WTC11 (cell line): ENCODE measurements around the gene ZFYVE26. TPM values are rescaled to one million over a fixed set of nuclear protein-coding genes. Genes with fewer than 3 reads are reported as not detected.
A peak's percentile ranks its signal among the peaks of the same experiment; 100 is the strongest.
"Not testable (repeated sequence)": the region's sequence is repeated elsewhere in the genome, so short reads cannot be mapped to it uniquely, and the experiment has no call there.

Experiments
- ATAC-seq: fragments of 200-7000 bp; cut with Tn5 transposase; 2 replicates; pipeline ENCODE4 v1.10.0; 2021; ENCODE audit warnings: mild to moderate bottlenecking, moderate library complexity
- CTCF ChIA-PET: fragments of 300-600 bp; sonication (Branson Sonifier 250); formaldehyde crosslinking; loops from one replicate; lab custom pipeline; 2021; ENCODE audit warnings: antibody characterized with exemption; lab: Charles Lee
- POLR2A ChIA-PET: fragments of 350-600 bp; sonication (Branson Sonifier 250); formaldehyde crosslinking; loops from one replicate; lab custom pipeline; 2021; ENCODE audit warnings: antibody characterized with exemption; lab: Charles Lee
- DNase-seq: peaks from one replicate; pipeline ENCODE4 v3.0.0; 2021; ENCODE audit warnings: low spot score
- H3K27ac Mint-ChIP-seq: 2 replicates; pipeline ENCODE4 v1.8.0; 2021; ENCODE audit warnings: mixed read lengths
- H3K27me3 Mint-ChIP-seq: 2 replicates; pipeline ENCODE4 v1.8.0; 2021; ENCODE audit warnings: low read depth, mild to moderate bottlenecking, moderate library complexity, mixed read lengths
- H3K36me3 Mint-ChIP-seq: 2 replicates; pipeline ENCODE4 v1.8.0; 2021; ENCODE audit warnings: mixed read lengths
- H3K4me1 Mint-ChIP-seq: 2 replicates; pipeline ENCODE4 v1.8.0; 2022; ENCODE audit warnings: mixed read lengths
- H3K4me3 Mint-ChIP-seq: 2 replicates; pipeline ENCODE4 v1.8.0; 2021; ENCODE audit warnings: mild to moderate bottlenecking, moderate library complexity, mixed read lengths
- H3K9me3 Mint-ChIP-seq: 2 replicates; pipeline ENCODE4 v1.8.0; 2021; ENCODE audit warnings: mixed read lengths
- GABPB1 ChIP-seq: sonication (generic); formaldehyde crosslinking; IDR thresholded peaks from 2 replicates; pipeline ENCODE4 v1.8.1; 2023; ENCODE audit warnings: mild to moderate bottlenecking, missing genetic modification reagents
- MXD4 ChIP-seq: fragments of 250-450 bp; sonication (Bioruptor Pico); IDR thresholded peaks from 2 replicates; pipeline ENCODE4 v1.8.0; 2021; ENCODE audit warnings: mild to moderate bottlenecking, moderate library complexity, borderline replicate concordance
- NFATC4 ChIP-seq: fragments of 250-450 bp; sonication (Bioruptor Pico); IDR thresholded peaks from 2 replicates; pipeline ENCODE4 v1.9.0; 2021; ENCODE audit warnings: mild to moderate bottlenecking
- OVOL2 ChIP-seq: fragments of 250-450 bp; sonication (Bioruptor Pico); IDR thresholded peaks from 2 replicates; pipeline ENCODE4 v1.9.0; 2021; ENCODE audit warnings: mild to moderate bottlenecking, borderline replicate concordance
- SP1 ChIP-seq: sonication (generic); formaldehyde crosslinking; conservative IDR thresholded peaks from 2 replicates; pipeline ENCODE4 v1.8.1; 2022; ENCODE audit warnings: missing genetic modification reagents
- TEAD1 ChIP-seq: sonication (generic); formaldehyde crosslinking; IDR thresholded peaks from 2 replicates; pipeline ENCODE4 v1.8.0; 2022; ENCODE audit warnings: mild to moderate bottlenecking, missing genetic modification reagents
- ZBTB21 ChIP-seq: sonication (generic); formaldehyde crosslinking; IDR thresholded peaks from 2 replicates; pipeline ENCODE4 v1.8.1; 2023; ENCODE audit warnings: mild to moderate bottlenecking, missing genetic modification reagents, borderline replicate concordance
- ZNF121 ChIP-seq: sonication (generic); formaldehyde crosslinking; IDR thresholded peaks from 2 replicates; pipeline ENCODE4 v1.8.0; 2023; ENCODE audit warnings: missing genetic modification reagents
- ZNF219 ChIP-seq: sonication (generic); formaldehyde crosslinking; IDR thresholded peaks from 2 replicates; pipeline ENCODE4 v1.8.0; 2023; ENCODE audit warnings: missing genetic modification reagents, mild to moderate bottlenecking, borderline replicate concordance
- ZNF396 ChIP-seq: fragments of 250-450 bp; sonication (Bioruptor Pico); IDR thresholded peaks from 2 replicates; pipeline ENCODE4 v1.8.0; 2021; ENCODE audit warnings: mild to moderate bottlenecking, moderate library complexity, borderline replicate concordance
- ZNF416 ChIP-seq: fragments of 250-450 bp; sonication (Bioruptor Pico); IDR thresholded peaks from 2 replicates; pipeline ENCODE4 v1.9.0; 2021; ENCODE audit warnings: mild to moderate bottlenecking, inconsistent platforms
- ZNF423 ChIP-seq: fragments of 250-450 bp; sonication (Bioruptor Pico); IDR thresholded peaks from 2 replicates; pipeline ENCODE4 v2.1.2; 2022; ENCODE audit warnings: mild to moderate bottlenecking, moderate library complexity
- ZNF671 ChIP-seq: fragments of 250-450 bp; sonication (Bioruptor Pico); IDR thresholded peaks from 2 replicates; pipeline ENCODE4 v1.8.0; 2021; ENCODE audit warnings: mild to moderate bottlenecking
- total RNA-seq: library from RNA; stranded (reverse); gene quantifications from 3 replicates; pipeline ENCODE4 v1.2.3, GENCODE V29; 2021
- TF ChIP-seq, protein P1 (sequence below): sonication (generic); formaldehyde crosslinking; IDR thresholded peaks from 2 replicates; pipeline ENCODE4 v1.8.1; 2022; ENCODE audit warnings: low read depth, missing genetic modification reagents, borderline replicate concordance
- TF ChIP-seq, protein P2 (sequence below): sonication (generic); formaldehyde crosslinking; IDR thresholded peaks from 2 replicates; pipeline ENCODE4 v1.8.1; 2023; ENCODE audit warnings: mild to moderate bottlenecking, missing genetic modification reagents
- TF ChIP-seq, protein P3 (sequence below): sonication (generic); formaldehyde crosslinking; IDR thresholded peaks from 2 replicates; pipeline ENCODE4 v1.8.1; 2023; ENCODE audit warnings: mild to moderate bottlenecking, moderate library complexity, missing genetic modification reagents
- TF ChIP-seq, protein P4 (sequence below): sonication (generic); formaldehyde crosslinking; IDR thresholded peaks from 2 replicates; pipeline ENCODE4 v1.8.1; 2022; ENCODE audit warnings: mild to moderate bottlenecking, moderate library complexity, missing genetic modification reagents

Gene ZFYVE26
- total RNA-seq, 1 experiment from 2014 or later = 25.8 TPM

DNA sequence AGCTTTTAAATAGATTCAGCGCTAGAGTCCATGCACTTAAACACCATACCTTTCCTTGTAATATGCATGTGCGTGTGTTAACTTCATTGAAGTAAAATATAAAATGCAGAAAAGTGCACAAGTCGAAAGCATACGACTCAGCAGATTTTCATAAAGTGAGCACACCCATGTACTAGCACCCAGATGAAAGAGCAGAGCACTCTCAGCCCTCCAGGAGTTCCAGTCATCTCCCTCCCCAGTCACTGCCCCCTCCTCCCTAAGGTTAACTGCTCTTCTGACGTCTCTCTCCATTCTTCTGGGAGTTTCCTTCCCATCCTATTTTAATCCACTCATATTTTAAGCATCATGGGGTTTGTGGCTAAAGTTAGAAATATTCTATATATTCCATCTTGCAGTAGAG, 94.5 kb downstream of the ZFYVE26 start (continued):
- TF ChIP-seq, protein P1, sequence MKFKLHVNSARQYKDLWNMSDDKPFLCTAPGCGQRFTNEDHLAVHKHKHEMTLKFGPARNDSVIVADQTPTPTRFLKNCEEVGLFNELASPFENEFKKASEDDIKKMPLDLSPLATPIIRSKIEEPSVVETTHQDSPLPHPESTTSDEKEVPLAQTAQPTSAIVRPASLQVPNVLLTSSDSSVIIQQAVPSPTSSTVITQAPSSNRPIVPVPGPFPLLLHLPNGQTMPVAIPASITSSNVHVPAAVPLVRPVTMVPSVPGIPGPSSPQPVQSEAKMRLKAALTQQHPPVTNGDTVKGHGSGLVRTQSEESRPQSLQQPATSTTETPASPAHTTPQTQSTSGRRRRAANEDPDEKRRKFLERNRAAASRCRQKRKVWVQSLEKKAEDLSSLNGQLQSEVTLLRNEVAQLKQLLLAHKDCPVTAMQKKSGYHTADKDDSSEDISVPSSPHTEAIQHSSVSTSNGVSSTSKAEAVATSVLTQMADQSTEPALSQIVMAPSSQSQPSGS = no peak
- TF ChIP-seq SP1 (CRISPR knock-in tag) (no peak), OVOL2 (CRISPR knock-in tag) (no peak)

DNA sequence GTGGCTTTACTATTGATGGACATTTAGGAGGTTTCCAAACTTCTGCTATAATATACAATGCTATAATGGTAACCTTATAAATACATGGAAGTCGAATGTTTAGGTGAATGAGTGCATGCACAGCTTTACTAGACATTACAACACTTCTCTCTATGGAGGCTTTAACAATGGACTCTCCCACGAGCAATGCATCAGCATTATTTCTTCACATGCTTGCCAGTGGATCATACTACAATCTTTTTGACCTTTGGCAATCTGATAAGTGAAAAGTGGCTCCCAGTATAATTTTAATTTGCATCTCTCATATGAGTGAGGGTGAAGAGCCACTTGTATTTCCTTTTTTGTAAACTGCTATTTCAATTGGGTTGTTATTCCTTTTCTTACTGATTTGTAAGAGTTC, 96.5 kb downstream of the ZFYVE26 start:
- Mint-ChIP-seq H3K27me3 (peaks cover 13% of the 10 kb centered on the region), H3K36me3 (no peaks in the 10 kb centered on the region), H3K4me1 (no peaks in the 10 kb centered on the region; the same call in 1 of the 2 replicates), H3K27ac (no peak overlapping the region), H3K4me3 (no peak overlapping the region), H3K9me3 (no peaks in the 10 kb centered on the region)
- ATAC-seq = no peak
- no peak for DNase-seq
- ChIA-PET POLR2A (no interaction called here), CTCF (no interaction called here)
- no peak for TF ChIP-seq ZNF671 (CRISPR knock-in tag)
- no peak for TF ChIP-seq ZBTB21
- no peak for TF ChIP-seq MXD4 (CRISPR knock-in tag)
- no peak for TF ChIP-seq TEAD1 (CRISPR knock-in tag)
- TF ChIP-seq, protein P2, sequence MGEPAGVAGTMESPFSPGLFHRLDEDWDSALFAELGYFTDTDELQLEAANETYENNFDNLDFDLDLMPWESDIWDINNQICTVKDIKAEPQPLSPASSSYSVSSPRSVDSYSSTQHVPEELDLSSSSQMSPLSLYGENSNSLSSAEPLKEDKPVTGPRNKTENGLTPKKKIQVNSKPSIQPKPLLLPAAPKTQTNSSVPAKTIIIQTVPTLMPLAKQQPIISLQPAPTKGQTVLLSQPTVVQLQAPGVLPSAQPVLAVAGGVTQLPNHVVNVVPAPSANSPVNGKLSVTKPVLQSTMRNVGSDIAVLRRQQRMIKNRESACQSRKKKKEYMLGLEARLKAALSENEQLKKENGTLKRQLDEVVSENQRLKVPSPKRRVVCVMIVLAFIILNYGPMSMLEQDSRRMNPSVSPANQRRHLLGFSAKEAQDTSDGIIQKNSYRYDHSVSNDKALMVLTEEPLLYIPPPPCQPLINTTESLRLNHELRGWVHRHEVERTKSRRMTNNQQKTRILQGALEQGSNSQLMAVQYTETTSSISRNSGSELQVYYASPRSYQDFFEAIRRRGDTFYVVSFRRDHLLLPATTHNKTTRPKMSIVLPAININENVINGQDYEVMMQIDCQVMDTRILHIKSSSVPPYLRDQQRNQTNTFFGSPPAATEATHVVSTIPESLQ (CRISPR knock-in tag) = no peak
- no peak for TF ChIP-seq ZNF219 (CRISPR knock-in tag)

DNA sequence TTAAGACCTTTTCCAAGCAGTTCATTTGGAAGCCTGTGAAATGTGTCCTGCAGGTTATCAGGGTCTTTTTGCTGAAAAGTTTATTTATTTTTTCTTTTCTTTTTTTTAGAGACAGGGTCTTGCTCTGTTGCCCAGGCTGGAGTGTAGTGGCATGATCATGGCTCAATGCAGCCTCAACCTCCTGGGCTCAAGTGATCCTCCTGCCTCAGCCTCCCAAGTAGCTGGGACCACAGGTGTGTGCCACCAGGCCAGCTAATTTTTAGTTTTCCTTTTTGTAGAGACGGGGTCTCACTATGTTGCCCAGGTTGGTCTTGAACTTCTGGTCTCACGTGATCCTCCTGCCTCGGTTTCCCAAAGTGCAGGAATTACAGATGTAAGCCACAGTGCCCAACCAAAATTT, 97.0 kb downstream of the ZFYVE26 start:
- H3K36me3 Mint-ChIP-seq, ATAC-seq, DNase-seq, H3K4me3 Mint-ChIP-seq, CTCF ChIA-PET, POLR2A ChIA-PET, H3K27ac Mint-ChIP-seq, H3K4me1 Mint-ChIP-seq, H3K9me3 Mint-ChIP-seq: not testable (repeated sequence)
- H3K27me3 Mint-ChIP-seq = peaks cover 13% of the 10 kb centered on the region
- 0 out of 2 replicates have a peak, but pooled peaks have one; percentile 52 for TF ChIP-seq ZNF121 (CRISPR knock-in tag)

DNA sequence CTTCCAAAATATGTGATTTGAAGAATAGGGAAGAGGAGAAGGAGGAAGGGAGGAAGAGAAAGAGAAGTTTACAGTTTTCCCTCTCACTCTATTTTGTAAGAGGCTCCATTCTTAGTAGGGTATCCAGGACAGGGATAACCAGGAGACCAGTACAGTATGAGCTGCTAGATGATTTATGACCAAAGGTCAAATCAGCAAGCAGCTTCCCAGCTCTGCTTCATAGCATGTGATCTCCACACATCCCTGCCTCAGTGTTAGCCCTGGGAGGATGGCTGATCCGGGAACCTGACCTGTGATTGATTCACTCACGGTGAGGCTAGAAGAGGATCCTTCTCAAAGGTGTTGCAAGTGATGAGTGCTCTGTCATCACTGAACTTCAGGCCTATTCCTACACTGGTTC, 98.1 kb downstream of the ZFYVE26 start:
- 0 out of 2 replicates have a peak, but pooled peaks cover 4% of the 10 kb centered on the region for H3K9me3 Mint-ChIP-seq
- H3K27ac Mint-ChIP-seq = no peak overlapping the region
- H3K36me3 Mint-ChIP-seq = no peaks in the 10 kb centered on the region
- H3K4me3 Mint-ChIP-seq = no peak overlapping the region
- ChIA-PET POLR2A (no interaction called here), CTCF (no interaction called here)
- ATAC-seq (no peak), DNase-seq (no peak)
- no peaks in the 10 kb centered on the region; the same call in 1 of the 2 replicates for H3K4me1 Mint-ChIP-seq
- peaks cover 13% of the 10 kb centered on the region for H3K27me3 Mint-ChIP-seq
- TF ChIP-seq, protein P1 = no peak
- TF ChIP-seq GABPB1 (CRISPR knock-in tag) = peak; percentile 73

DNA sequence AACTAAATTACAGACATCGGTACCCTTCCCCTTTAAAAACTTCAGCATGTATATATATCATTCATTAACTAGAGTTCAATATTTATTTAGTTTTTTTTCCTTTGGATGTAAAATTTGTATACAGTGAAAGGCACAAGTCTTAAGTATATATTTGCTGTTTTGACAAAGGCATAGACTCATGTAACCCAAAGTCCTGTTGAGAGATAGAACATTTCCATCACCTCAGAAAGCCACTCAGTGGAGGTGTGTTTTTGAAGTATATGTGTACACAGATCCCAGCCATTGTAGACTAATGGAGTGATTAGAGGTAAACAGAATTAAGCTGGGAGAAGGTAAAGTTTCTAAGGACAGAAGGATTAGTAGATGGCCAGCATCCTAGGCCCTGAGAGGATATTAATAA, 99.3 kb downstream of the ZFYVE26 start:
- Mint-ChIP-seq H3K36me3 (0 out of 2 replicates have a peak, but pooled peaks cover 5% of the 10 kb centered on the region), H3K4me3 (no peak overlapping the region), H3K9me3 (peaks cover 15% of the 10 kb centered on the region), H3K27me3 (peaks cover 9% of the 10 kb centered on the region), H3K27ac (no peak overlapping the region), H3K4me1 (no peaks in the 10 kb centered on the region; the same call in 1 of the 2 replicates)
- no peak for ATAC-seq
- no peak for DNase-seq
- ChIA-PET CTCF (interaction anchor here (1.2 kb wide), 1 partner anchor 13 kb away, joined by 3 read pairs; no protein-coding TSS in a partner anchor), POLR2A (no interaction called here)
- TF ChIP-seq GABPB1 (CRISPR knock-in tag) (0 out of 2 replicates have a peak, but pooled peaks have one; percentile 18), ZNF396 (no peak), ZBTB21 (no peak), ZNF423 (CRISPR knock-in tag) (no peak), NFATC4 (CRISPR knock-in tag) (no peak), ZNF671 (CRISPR knock-in tag) (no peak), ZNF416 (CRISPR knock-in tag) (no peak)
- TF ChIP-seq, protein P3, sequence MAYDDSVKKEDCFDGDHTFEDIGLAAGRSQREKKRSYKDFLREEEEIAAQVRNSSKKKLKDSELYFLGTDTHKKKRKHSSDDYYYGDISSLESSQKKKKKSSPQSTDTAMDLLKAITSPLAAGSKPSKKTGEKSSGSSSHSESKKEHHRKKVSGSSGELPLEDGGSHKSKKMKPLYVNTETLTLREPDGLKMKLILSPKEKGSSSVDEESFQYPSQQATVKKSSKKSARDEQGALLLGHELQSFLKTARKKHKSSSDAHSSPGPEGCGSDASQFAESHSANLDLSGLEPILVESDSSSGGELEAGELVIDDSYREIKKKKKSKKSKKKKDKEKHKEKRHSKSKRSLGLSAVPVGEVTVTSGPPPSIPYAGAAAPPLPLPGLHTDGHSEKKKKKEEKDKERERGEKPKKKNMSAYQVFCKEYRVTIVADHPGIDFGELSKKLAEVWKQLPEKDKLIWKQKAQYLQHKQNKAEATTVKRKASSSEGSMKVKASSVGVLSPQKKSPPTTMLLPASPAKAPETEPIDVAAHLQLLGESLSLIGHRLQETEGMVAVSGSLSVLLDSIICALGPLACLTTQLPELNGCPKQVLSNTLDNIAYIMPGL (CRISPR knock-in tag) = no peak
- TF ChIP-seq, protein P4, sequence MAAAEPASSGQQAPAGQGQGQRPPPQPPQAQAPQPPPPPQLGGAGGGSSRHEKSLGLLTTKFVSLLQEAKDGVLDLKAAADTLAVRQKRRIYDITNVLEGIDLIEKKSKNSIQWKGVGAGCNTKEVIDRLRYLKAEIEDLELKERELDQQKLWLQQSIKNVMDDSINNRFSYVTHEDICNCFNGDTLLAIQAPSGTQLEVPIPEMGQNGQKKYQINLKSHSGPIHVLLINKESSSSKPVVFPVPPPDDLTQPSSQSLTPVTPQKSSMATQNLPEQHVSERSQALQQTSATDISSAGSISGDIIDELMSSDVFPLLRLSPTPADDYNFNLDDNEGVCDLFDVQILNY (CRISPR knock-in tag) = no peak
